Liver (tissue), 3 donors: ENCODE data around the gene MAPK7.

Experiments used
- CTCF ChIP-seq: fragments of 150-350 bp; IDR thresholded peaks from 2 replicates; pipeline ENCODE4 v1.5.1; 2017; ENCODE audit warnings: improper control_type of control experiment, low read depth, low read length; ENCODE audit not compliant: missing input control
- EGR1 ChIP-seq, 2 donors: IDR thresholded peaks; 2 replicates each; pipeline ENCODE4 v1.6.1; 2016 to 2018; ENCODE audit warnings: antibody characterized with exemption in 2 of 2, low read depth in 2 of 2
- GABPA ChIP-seq, 2 donors: IDR thresholded peaks in 1 of 2; conservative IDR thresholded peaks in 1 of 2; 2 replicates each; pipeline ENCODE4 v1.6.1; 2016; ENCODE audit warnings: antibody characterized with exemption in 2 of 2, mild to moderate bottlenecking in 1 of 2, moderate library complexity in 1 of 2
- HNF4A ChIP-seq, 2 donors: conservative IDR thresholded peaks; 2 replicates each; pipeline ENCODE4 v1.6.1; 2016; ENCODE audit warnings: antibody characterized with exemption in 2 of 2, mild to moderate bottlenecking in 2 of 2
- JUND ChIP-seq, 2 donors: IDR thresholded peaks; 2 replicates each; pipeline ENCODE4 v1.6.1; 2016; ENCODE audit warnings: antibody characterized with exemption in 2 of 2
- RAD21 ChIP-seq, 2 donors: IDR thresholded peaks; 2 replicates each; pipeline ENCODE4 v1.6.1; 2016; ENCODE audit warnings: antibody characterized with exemption in 2 of 2, mild to moderate bottlenecking in 2 of 2
- REST ChIP-seq: IDR thresholded peaks from 2 replicates; pipeline ENCODE4 v1.6.1; 2016; ENCODE audit warnings: antibody characterized with exemption, mild to moderate bottlenecking
- TAF1 ChIP-seq: conservative IDR thresholded peaks from 2 replicates; pipeline ENCODE4 v1.6.1; 2016; ENCODE audit warnings: antibody characterized with exemption, mild to moderate bottlenecking
- YY1 ChIP-seq: IDR thresholded peaks from 2 replicates; pipeline ENCODE4 v1.6.1; 2016; ENCODE audit warnings: antibody characterized with exemption, mild to moderate bottlenecking
- TF ChIP-seq, protein P1 (sequence below): IDR thresholded peaks from 2 replicates; pipeline ENCODE4 v1.6.1; 2016; ENCODE audit warnings: antibody characterized with exemption
- TF ChIP-seq, protein P2 (sequence below): IDR thresholded peaks from 2 replicates; pipeline ENCODE4 v1.6.1; 2016; ENCODE audit warnings: antibody characterized with exemption
- donor health status: healthy.
- donor health status: healthy.

DNA sequence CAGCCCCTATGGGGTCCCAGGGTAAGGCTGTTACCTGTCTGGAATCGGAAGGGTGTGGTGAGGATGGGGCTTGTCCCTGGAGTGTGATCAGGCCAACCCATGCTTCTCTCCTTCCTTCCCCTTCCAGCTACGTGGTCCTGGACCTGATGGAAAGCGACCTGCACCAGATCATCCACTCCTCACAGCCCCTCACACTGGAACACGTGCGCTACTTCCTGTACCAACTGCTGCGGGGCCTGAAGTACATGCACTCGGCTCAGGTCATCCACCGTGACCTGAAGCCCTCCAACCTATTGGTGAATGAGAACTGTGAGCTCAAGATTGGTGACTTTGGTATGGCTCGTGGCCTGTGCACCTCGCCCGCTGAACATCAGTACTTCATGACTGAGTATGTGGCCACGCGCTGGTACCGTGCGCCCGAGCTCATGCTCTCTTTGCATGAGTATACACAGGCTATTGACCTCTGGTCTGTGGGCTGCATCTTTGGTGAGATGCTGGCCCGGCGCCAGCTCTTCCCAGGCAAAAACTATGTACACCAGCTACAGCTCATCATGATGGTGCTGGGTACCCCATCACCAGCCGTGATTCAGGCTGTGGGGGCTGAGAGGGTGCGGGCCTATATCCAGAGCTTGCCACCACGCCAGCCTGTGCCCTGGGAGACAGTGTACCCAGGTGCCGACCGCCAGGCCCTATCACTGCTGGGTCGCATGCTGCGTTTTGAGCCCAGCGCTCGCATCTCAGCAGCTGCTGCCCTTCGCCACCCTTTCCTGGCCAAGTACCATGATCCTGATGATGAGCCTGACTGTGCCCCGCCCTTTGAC, 2.4 kb downstream of the MAPK7 start:
- no peak for TF ChIP-seq REST
- TF ChIP-seq CTCF: no peak
- no peak for TF ChIP-seq EGR1 (IDR thresholded peaks at IDR 0.05; ENCODE audit: low read depth in 2 of 2)
- TF ChIP-seq JUND (IDR thresholded peaks at IDR 0.05): no peak
- no peak for TF ChIP-seq TAF1
- TF ChIP-seq YY1: no peak
- TF ChIP-seq HNF4A (conservative IDR thresholded peaks at IDR 0.05): no peak
- TF ChIP-seq, protein P1, sequence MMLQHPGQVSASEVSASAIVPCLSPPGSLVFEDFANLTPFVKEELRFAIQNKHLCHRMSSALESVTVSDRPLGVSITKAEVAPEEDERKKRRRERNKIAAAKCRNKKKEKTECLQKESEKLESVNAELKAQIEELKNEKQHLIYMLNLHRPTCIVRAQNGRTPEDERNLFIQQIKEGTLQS: no peak
- TF ChIP-seq RAD21 (IDR thresholded peaks at IDR 0.05): no peak
- TF ChIP-seq, protein P2, sequence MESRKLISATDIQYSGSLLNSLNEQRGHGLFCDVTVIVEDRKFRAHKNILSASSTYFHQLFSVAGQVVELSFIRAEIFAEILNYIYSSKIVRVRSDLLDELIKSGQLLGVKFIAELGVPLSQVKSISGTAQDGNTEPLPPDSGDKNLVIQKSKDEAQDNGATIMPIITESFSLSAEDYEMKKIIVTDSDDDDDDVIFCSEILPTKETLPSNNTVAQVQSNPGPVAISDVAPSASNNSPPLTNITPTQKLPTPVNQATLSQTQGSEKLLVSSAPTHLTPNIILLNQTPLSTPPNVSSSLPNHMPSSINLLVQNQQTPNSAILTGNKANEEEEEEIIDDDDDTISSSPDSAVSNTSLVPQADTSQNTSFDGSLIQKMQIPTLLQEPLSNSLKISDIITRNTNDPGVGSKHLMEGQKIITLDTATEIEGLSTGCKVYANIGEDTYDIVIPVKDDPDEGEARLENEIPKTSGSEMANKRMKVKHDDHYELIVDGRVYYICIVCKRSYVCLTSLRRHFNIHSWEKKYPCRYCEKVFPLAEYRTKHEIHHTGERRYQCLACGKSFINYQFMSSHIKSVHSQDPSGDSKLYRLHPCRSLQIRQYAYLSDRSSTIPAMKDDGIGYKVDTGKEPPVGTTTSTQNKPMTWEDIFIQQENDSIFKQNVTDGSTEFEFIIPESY: no peak
- no peak for TF ChIP-seq GABPA (IDR thresholded peaks at IDR 0.05 in 1 of 2, conservative IDR thresholded peaks at IDR 0.05 in 1 of 2)
